ENCODE measurements around the gene GDF10. TPM values are rescaled to one million over a fixed set of nuclear protein-coding genes. Genes with fewer than 3 reads are reported as not detected.

GDF10 gene
- total and polyA plus RNA-seq, 2 of the 8 experiments (the other 6 are each of a cell fraction or from before 2014, with no cell fraction given): 0.19 to 0.32 TPM

DNA sequence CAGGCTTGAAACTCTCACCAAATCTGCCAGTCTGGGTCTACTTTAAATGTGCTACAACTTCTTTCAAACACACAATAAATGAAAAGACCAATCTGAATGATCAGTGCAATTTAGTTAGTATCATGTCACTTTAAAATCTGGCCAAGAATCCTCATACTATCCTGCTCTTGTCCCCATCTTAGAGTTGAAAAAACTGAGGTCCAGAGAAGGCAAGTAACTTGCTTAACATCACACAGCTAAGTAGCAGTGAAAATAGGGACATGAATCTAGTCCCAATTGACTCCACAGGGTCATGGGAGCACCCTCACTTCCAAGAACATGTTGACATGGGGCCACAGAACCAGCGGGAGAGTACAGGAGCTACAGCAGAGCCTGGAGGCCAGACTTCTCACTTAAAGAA is 3.1 kb upstream of the GDF10 start (continued):
- TF ChIP-seq RAD21 (IDR thresholded peaks at IDR 0.05 in 1 of 2, conservative IDR thresholded peaks at IDR 0.05 in 1 of 2; ENCODE audit: low read depth in 2 of 2, low read length in 2 of 2) (no peak), JUND (IDR thresholded peaks at IDR 0.05; ENCODE audit: low read length) (no peak), POLR2AphosphoS5 (IDR thresholded peaks at IDR 0.05; ENCODE audit: low read depth, low read length) (no peak), CHD1 (IDR thresholded peaks at IDR 0.05; ENCODE audit: low read depth, low read length) (no peak), ATF2 (IDR thresholded peaks at IDR 0.05; ENCODE audit: low read length) (no peak)
